SJSA1 (cell line): ENCODE results near the gene DCLRE1B. TPM values are rescaled to one million over a fixed set of nuclear protein-coding genes. Genes with fewer than 3 reads are reported as not detected.

Experiments used
- DNase-seq, 2 experiments: peaks; one replicate each; pipeline ENCODE4 v3.0.0-alpha.2; 2015 to 2020; ENCODE audit warnings: low spot score in 2 of 2, low read depth in 1 of 2
- H3K27ac ChIP-seq: fragments of 250-450 bp; sonication (Bioruptor Pico); 2 replicates; pipeline ENCODE4 v1.5.1; 2020; ENCODE audit warnings: mild to moderate bottlenecking, moderate library complexity
- H3K27me3 ChIP-seq: fragments of 250-450 bp; sonication (Bioruptor Pico); replicated peaks from 2 replicates; pipeline ENCODE4 v1.5.1; 2020; ENCODE audit warnings: mild to moderate bottlenecking, moderate library complexity
- H3K36me3 ChIP-seq: fragments of 250-450 bp; sonication (Bioruptor Pico); 2 replicates; pipeline ENCODE4 v1.5.1; 2020; ENCODE audit warnings: mild to moderate bottlenecking
- H3K4me1 ChIP-seq: fragments of 250-450 bp; sonication (Bioruptor Pico); replicated peaks from 2 replicates; pipeline ENCODE4 v1.6.1; 2021; ENCODE audit warnings: mild to moderate bottlenecking
- H3K4me3 ChIP-seq: fragments of 250-450 bp; sonication (Bioruptor Pico); 2 replicates; pipeline ENCODE4 v1.5.1; 2020; ENCODE audit warnings: mild to moderate bottlenecking
- H3K9me3 ChIP-seq: fragments of 250-450 bp; sonication (Bioruptor Pico); replicated peaks from 2 replicates; pipeline ENCODE4 v1.5.1; 2020; ENCODE audit warnings: mild to moderate bottlenecking
- total RNA-seq: library from RNA; depleted of rRNA; stranded (reverse); fragments of >200 nt; shearing (Covaris generic); gene quantifications from 2 replicates; pipeline ENCODE4 v1.2.3, GENCODE V29; 2014

DCLRE1B gene
- total RNA-seq, 1 experiment from 2014 or later = 14.8 TPM

DNA sequence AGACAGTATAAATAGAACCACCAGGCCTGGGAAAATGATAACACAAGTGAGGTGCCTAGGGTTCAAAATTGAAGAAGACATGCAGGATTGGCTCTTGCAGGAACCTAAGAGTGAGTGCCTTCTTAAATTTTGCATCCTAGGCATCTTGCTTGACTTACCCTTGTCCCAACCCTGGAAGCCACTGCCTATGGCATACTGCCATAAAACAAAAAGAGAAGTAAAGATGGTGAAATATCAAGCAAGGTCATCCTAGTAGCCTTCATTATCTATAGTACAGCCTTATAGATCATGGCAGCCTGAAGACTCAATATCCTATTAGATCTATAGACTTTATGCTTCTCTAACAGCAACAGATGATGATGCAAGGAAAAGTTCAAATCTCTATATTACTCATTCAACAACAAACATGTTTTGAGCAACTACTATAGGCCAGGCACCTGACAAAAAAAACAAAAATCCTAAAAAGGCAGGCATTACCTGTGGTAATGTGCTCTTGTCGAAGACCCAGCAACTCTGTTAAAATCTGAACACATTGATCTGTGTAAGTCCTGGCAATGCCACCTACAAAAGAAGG, 6.8 kb upstream of the DCLRE1B start:
- no peaks in the 10 kb centered on the region for H3K9me3 ChIP-seq
- H3K27ac ChIP-seq = no peak overlapping the region
- no peak for DNase-seq
- peaks cover 79% of the 10 kb centered on the region for H3K36me3 ChIP-seq
- H3K27me3 ChIP-seq = no peaks in the 10 kb centered on the region
- H3K4me3 ChIP-seq = no peak overlapping the region
- peaks cover 3% of the 10 kb centered on the region for H3K4me1 ChIP-seq

GRCh38 chr1:113899111-113899510, 6.0 kb upstream of the DCLRE1B start:
- Histone ChIP-seq H3K27ac (no peak overlapping the region), H3K36me3 (peaks cover 80% of the 10 kb centered on the region), H3K27me3 (no peaks in the 10 kb centered on the region), H3K9me3 (no peaks in the 10 kb centered on the region), H3K4me3 (no peak overlapping the region), H3K4me1 (peaks cover 9% of the 10 kb centered on the region)
- DNase-seq = no peak

DNA sequence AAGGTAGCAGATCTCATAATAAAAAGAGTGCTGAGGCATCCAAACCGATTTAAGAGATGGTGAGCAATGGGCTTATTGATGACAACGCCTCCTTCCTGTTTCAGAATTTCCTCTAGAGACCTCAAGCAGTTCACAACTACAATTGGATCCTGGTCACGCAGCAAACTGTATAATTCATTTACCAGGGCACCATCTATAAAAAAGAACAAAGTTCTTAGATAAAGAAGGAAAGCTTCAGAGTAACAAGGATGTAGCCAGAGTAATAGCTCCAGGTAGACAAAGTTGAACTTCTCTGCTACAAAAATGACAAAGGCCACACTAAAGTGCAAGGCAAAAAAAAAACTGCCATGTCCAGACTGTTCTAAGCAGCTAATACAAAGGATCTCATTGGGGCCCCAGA, 3.9 kb upstream of the DCLRE1B start:
- Histone ChIP-seq H3K36me3 (peaks cover 60% of the 10 kb centered on the region), H3K9me3 (no peaks in the 10 kb centered on the region), H3K4me1 (peaks cover 11% of the 10 kb centered on the region), H3K27me3 (no peaks in the 10 kb centered on the region), H3K27ac (no peak overlapping the region), H3K4me3 (no peak overlapping the region)
- DNase-seq = no peak

DNA sequence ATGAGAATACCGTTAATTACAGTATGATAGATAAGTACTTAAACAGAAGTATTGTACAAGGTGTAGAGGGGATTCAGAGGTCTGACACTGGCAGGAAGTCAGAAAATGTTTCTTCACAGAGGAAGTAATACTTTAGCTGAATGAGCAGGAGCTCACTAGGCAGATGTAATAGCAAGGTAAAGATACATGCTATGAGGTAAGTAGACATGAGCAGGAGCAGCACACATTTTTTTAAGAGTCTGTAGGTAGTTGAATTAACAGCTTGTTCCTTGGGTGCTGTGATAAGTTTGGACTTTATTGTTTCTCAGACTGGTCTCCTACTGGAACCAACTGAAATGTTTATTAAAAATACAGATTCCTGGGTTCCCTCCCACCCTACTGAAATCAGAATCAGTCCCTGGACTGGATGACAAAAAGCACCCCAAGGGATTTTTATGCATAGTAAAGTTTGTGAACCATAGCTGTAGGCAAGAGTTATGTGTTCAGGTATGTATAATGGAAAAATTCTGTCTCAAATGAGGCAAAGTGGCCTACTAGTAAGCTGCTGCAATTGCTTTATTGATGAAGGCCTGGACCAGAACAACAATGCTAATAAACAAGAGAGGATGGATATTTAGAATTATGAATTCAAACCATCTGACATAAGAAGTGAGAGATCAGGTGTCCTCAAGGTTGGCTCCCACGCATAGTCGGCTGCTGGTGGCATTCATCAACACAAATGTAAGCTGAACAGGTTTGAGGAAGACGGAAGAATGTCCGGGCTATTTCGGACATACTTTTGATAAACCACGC, 1.4 kb upstream of the DCLRE1B start:
- H3K4me1 ChIP-seq = peaks cover 15% of the 10 kb centered on the region
- H3K27ac ChIP-seq = peak overlapping the region; percentile 62
- no peaks in the 10 kb centered on the region for H3K9me3 ChIP-seq
- peak overlapping the region; percentile 61 for H3K4me3 ChIP-seq
- no peaks in the 10 kb centered on the region for H3K27me3 ChIP-seq
- peak in 1 of 2 experiments; percentile 23 for DNase-seq
- H3K36me3 ChIP-seq = peaks cover 56% of the 10 kb centered on the region

GRCh38 chr1:113904293-113904673, 843 bp upstream of the DCLRE1B start:
- peaks cover 57% of the 10 kb centered on the region for H3K36me3 ChIP-seq
- peaks cover 15% of the 10 kb centered on the region for H3K4me1 ChIP-seq
- peak overlapping the region; percentile 61 for H3K4me3 ChIP-seq
- no peaks in the 10 kb centered on the region for H3K27me3 ChIP-seq
- no peak for DNase-seq
- peak overlapping the region; percentile 62 for H3K27ac ChIP-seq
- no peaks in the 10 kb centered on the region for H3K9me3 ChIP-seq

DNA sequence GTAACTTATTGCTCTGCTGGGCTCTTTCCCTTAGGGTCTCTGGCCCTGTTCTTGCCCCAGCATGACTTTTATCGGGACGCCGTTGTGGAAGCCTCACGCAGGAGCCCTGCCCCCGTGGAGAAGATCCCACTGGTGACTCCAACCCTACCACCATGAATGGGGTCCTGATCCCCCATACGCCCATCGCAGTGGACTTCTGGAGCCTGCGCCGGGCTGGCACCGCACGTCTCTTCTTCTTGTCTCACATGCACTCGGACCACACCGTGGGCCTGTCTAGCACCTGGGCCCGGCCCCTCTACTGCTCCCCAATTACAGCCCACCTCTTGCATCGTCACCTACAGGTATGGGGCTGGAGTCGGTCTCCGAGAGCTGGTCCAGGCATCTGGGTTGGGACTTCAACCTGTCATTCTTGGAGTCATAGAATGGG, 322 bp downstream of the DCLRE1B start:
- Histone ChIP-seq H3K4me1 (peaks cover 15% of the 10 kb centered on the region), H3K27me3 (no peaks in the 10 kb centered on the region), H3K4me3 (peak overlapping the region; percentile 61), H3K9me3 (no peaks in the 10 kb centered on the region), H3K27ac (peak overlapping the region; percentile 28), H3K36me3 (peaks cover 57% of the 10 kb centered on the region)
- DNase-seq = no peak

- Histone ChIP-seq H3K4me3 (no peak overlapping the region), H3K36me3 (peaks cover 56% of the 10 kb centered on the region), H3K27ac (no peak overlapping the region), H3K27me3 (no peaks in the 10 kb centered on the region), H3K9me3 (no peaks in the 10 kb centered on the region), H3K4me1 (no peaks in the 10 kb centered on the region)
- no peak for DNase-seq
Measured at GRCh38 chr1:113912594-113913311, 7.6 kb downstream of the DCLRE1B start.

- H3K36me3 ChIP-seq = peaks cover 51% of the 10 kb centered on the region
- no peaks in the 10 kb centered on the region for H3K9me3 ChIP-seq
- no peaks in the 10 kb centered on the region for H3K4me1 ChIP-seq
- no peak overlapping the region for H3K27ac ChIP-seq
- no peak overlapping the region for H3K4me3 ChIP-seq
- H3K27me3 ChIP-seq = no peaks in the 10 kb centered on the region
- no peak for DNase-seq
Measured at GRCh38 chr1:113913312-113913668, 8.2 kb downstream of the DCLRE1B start.

GRCh38 chr1:113913887-113914664, 8.9 kb downstream of the DCLRE1B start:
- no peak overlapping the region for H3K4me3 ChIP-seq
- DNase-seq = no peak
- H3K9me3 ChIP-seq = no peaks in the 10 kb centered on the region
- H3K27me3 ChIP-seq = no peaks in the 10 kb centered on the region
- H3K36me3 ChIP-seq = peaks cover 43% of the 10 kb centered on the region
- no peak overlapping the region for H3K27ac ChIP-seq
- H3K4me1 ChIP-seq = no peaks in the 10 kb centered on the region

- Histone ChIP-seq H3K27ac (no peak overlapping the region), H3K27me3 (no peaks in the 10 kb centered on the region), H3K36me3 (peaks cover 14% of the 10 kb centered on the region), H3K4me3 (no peak overlapping the region), H3K9me3 (no peaks in the 10 kb centered on the region), H3K4me1 (no peaks in the 10 kb centered on the region)
- no peak for DNase-seq
Measured at GRCh38 chr1:113916974-113917373, 11.8 kb downstream of the DCLRE1B start.

- Histone ChIP-seq H3K36me3 (peaks cover 8% of the 10 kb centered on the region), H3K4me3 (no peak overlapping the region), H3K27ac (no peak overlapping the region), H3K9me3 (no peaks in the 10 kb centered on the region), H3K27me3 (no peaks in the 10 kb centered on the region), H3K4me1 (no peaks in the 10 kb centered on the region)
- no peak for DNase-seq
Measured at GRCh38 chr1:113917400-113918082, 12.4 kb downstream of the DCLRE1B start.

GRCh38 chr1:113918243-113918642, 13.1 kb downstream of the DCLRE1B start:
- peaks cover 3% of the 10 kb centered on the region; the same call in 1 of the 2 replicates for H3K36me3 ChIP-seq
- H3K27me3 ChIP-seq = no peaks in the 10 kb centered on the region
- no peak for DNase-seq
- H3K4me3 ChIP-seq = no peak overlapping the region
- no peaks in the 10 kb centered on the region for H3K4me1 ChIP-seq
- H3K9me3 ChIP-seq = no peaks in the 10 kb centered on the region
- H3K27ac ChIP-seq = no peak overlapping the region

GRCh38 chr1:113922957-113923356, 17.8 kb downstream of the DCLRE1B start:
- Histone ChIP-seq H3K27ac (no peak overlapping the region), H3K36me3 (no peaks in the 10 kb centered on the region), H3K9me3 (no peaks in the 10 kb centered on the region), H3K4me3 (no peak overlapping the region), H3K27me3 (no peaks in the 10 kb centered on the region), H3K4me1 (peaks cover under 1% of the 10 kb centered on the region)
- DNase-seq = no peak
